ENCODE data around the gene FBXL17.

FBXL17 gene

GRCh38 chr5:107887166-107887943 lies 494.5 kb downstream of the FBXL17 start:
- no peak for DNase-seq

GRCh38 chr5:107885601-107886000 lies 496.3 kb downstream of the FBXL17 start:
- DNase-seq = no peak

GRCh38 chr5:107884871-107885270 lies 497.0 kb downstream of the FBXL17 start:
- no peak for DNase-seq

- DNase-seq = no peak
Observed at GRCh38 chr5:107878661-107879060, 503.2 kb downstream of the FBXL17 start.

- no peak for DNase-seq
Observed at GRCh38 chr5:107876906-107877305, 505.0 kb downstream of the FBXL17 start.

GRCh38 chr5:107876261-107876660 lies 505.6 kb downstream of the FBXL17 start:
- no peak for DNase-seq

GRCh38 chr5:107875833-107876232 lies 506.1 kb downstream of the FBXL17 start:
- DNase-seq = no peak

- DNase-seq = no peak
Observed at GRCh38 chr5:107874795-107875194, 507.1 kb downstream of the FBXL17 start.

- DNase-seq = no peak
Observed at GRCh38 chr5:107873877-107874276, 508.0 kb downstream of the FBXL17 start.

- DNase-seq = no peak
Observed at GRCh38 chr5:107871023-107871422, 510.9 kb downstream of the FBXL17 start.

GRCh38 chr5:107869438-107870115 lies 512.3 kb downstream of the FBXL17 start:
- no peak for DNase-seq

- DNase-seq = no peak
Observed at GRCh38 chr5:107868650-107869409, 513.1 kb downstream of the FBXL17 start.

GRCh38 chr5:107867266-107867665 lies 514.6 kb downstream of the FBXL17 start:
- DNase-seq = no peak

- DNase-seq = no peak
Observed at GRCh38 chr5:107864793-107865192, 517.1 kb downstream of the FBXL17 start.

- no peak for DNase-seq
Observed at GRCh38 chr5:107863125-107863524, 518.8 kb downstream of the FBXL17 start.

- no peak for DNase-seq
Observed at GRCh38 chr5:107861565-107861964, 520.3 kb downstream of the FBXL17 start.

- no peak for DNase-seq
Observed at GRCh38 chr5:107860044-107860443, 521.9 kb downstream of the FBXL17 start.

GRCh38 chr5:107858788-107859187 lies 523.1 kb downstream of the FBXL17 start:
- no peak for DNase-seq

- no peak for DNase-seq
Observed at GRCh38 chr5:107858324-107858723, 523.6 kb downstream of the FBXL17 start.

- DNase-seq = no peak
Observed at GRCh38 chr5:107857785-107858184, 524.1 kb downstream of the FBXL17 start.

- no peak for DNase-seq
Observed at GRCh38 chr5:107855171-107855570, 526.7 kb downstream of the FBXL17 start.

- DNase-seq = no peak
Observed at GRCh38 chr5:107853696-107854095, 528.2 kb downstream of the FBXL17 start.

- no peak for DNase-seq
Observed at GRCh38 chr5:107853031-107853430, 528.9 kb downstream of the FBXL17 start.

GRCh38 chr5:107849118-107849517 lies 532.8 kb downstream of the FBXL17 start:
- no peak for DNase-seq

Data from CD4-positive, alpha-beta T cell treated with Interleukin-4 for 4 hours (primary cell).